WERI-Rb-1 (cell line): Measurements from ENCODE around the gene ALG12.

ENCODE experiments used
- DNase-seq: peaks from one replicate; pipeline ENCODE4 v3.0.0-alpha.2; 2020
- H3K27ac ChIP-seq: fragments of 250-450 bp; sonication (Bioruptor Pico); 2 replicates; pipeline ENCODE4 v1.5.1; 2020; ENCODE audit warnings: mild to moderate bottlenecking, moderate library complexity
- H3K27me3 ChIP-seq: fragments of 250-450 bp; sonication (Bioruptor Pico); 2 replicates; pipeline ENCODE4 v1.5.1; 2021; ENCODE audit warnings: mild to moderate bottlenecking, low read depth, moderate library complexity; ENCODE audit not compliant: insufficient read depth, severe bottlenecking
- H3K36me3 ChIP-seq: fragments of 250-450 bp; sonication (Bioruptor Pico); 2 replicates; pipeline ENCODE4 v1.5.1; 2020; ENCODE audit warnings: mild to moderate bottlenecking, moderate library complexity
- H3K4me3 ChIP-seq: 2 replicates; pipeline ENCODE4 v1.5.1; 2011; ENCODE audit warnings: low read depth, mild to moderate bottlenecking, control low read depth, low read length
- H3K9me3 ChIP-seq: fragments of 250-450 bp; sonication (Bioruptor Pico); 2 replicates; pipeline ENCODE4 v1.5.1; 2021; ENCODE audit warnings: mild to moderate bottlenecking, moderate library complexity; ENCODE audit not compliant: severe bottlenecking
- TF ChIP-seq, protein P1 (sequence below): IDR thresholded peaks from 2 replicates; pipeline ENCODE4 v1.5.1; 2011; ENCODE audit warnings: low read depth, mild to moderate bottlenecking, control low read depth, inconsistent platforms, low read length

The ALG12 gene

DNA sequence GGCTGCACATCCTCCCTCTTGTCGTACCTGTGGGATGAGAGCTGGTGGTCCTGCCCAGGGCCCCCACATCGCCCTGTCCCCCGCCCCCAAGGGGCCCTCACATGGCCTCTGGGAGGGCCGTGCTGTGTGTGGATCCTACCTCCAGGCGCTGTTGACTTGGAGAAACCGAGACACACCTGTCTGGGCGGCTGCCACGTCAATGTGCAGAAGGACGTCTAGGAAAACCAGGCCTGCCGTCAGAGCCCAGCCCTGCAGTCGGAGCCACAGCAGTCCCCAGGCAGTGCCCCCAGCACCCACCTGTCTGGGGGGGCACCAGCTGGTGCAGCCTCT, 14.2 kb downstream of the ALG12 start:
- H3K36me3 ChIP-seq = peaks cover 39% of the 10 kb centered on the region
- no peak overlapping the region for H3K4me3 ChIP-seq
- no peaks in the 10 kb centered on the region for H3K27me3 ChIP-seq
- DNase-seq = no peak
- no peaks in the 10 kb centered on the region for H3K9me3 ChIP-seq
- no peak overlapping the region for H3K27ac ChIP-seq
- TF ChIP-seq, protein P1, sequence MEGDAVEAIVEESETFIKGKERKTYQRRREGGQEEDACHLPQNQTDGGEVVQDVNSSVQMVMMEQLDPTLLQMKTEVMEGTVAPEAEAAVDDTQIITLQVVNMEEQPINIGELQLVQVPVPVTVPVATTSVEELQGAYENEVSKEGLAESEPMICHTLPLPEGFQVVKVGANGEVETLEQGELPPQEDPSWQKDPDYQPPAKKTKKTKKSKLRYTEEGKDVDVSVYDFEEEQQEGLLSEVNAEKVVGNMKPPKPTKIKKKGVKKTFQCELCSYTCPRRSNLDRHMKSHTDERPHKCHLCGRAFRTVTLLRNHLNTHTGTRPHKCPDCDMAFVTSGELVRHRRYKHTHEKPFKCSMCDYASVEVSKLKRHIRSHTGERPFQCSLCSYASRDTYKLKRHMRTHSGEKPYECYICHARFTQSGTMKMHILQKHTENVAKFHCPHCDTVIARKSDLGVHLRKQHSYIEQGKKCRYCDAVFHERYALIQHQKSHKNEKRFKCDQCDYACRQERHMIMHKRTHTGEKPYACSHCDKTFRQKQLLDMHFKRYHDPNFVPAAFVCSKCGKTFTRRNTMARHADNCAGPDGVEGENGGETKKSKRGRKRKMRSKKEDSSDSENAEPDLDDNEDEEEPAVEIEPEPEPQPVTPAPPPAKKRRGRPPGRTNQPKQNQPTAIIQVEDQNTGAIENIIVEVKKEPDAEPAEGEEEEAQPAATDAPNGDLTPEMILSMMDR = no peak

DNA sequence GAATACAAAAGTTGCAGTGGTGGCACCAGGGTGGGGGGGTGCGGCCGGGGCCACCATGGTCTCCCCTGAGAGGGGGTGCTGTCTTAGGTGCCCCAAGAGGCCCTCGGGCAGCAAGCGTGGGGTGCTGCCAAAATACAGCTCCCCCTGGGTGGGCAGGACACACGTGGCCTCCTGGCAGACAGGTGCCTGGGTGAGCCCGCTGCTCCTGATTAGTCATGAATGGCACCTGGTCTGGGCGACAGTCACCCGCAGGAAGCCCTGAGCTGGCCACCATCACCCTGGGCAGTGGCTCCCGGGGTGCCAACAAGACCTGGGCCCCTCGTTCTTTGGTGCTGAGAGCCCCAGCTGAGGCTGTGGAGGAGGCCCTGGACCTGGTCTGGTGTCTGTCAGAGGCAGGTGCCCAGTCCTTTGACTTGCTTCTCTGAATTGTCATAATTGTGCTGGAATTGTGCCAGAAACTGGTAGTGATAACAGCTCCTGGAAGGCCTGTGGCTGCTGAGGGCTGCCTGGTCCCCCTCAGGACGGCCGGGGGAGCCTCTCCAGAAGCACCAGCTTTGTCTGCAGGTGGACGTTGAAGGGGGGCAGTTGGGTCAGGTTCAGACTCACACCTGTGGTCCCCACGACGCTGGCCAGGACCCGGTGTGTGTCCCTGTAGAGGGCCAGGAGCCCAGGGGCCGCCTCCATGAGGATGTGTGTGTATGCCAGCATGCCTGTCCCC, 14.8 kb downstream of the ALG12 start:
- peaks cover 44% of the 10 kb centered on the region for H3K36me3 ChIP-seq
- TF ChIP-seq, protein P1 = no peak
- H3K27ac ChIP-seq = no peak overlapping the region
- no peak overlapping the region for H3K4me3 ChIP-seq
- DNase-seq = no peak
- no peaks in the 10 kb centered on the region for H3K9me3 ChIP-seq
- H3K27me3 ChIP-seq = no peaks in the 10 kb centered on the region

DNA sequence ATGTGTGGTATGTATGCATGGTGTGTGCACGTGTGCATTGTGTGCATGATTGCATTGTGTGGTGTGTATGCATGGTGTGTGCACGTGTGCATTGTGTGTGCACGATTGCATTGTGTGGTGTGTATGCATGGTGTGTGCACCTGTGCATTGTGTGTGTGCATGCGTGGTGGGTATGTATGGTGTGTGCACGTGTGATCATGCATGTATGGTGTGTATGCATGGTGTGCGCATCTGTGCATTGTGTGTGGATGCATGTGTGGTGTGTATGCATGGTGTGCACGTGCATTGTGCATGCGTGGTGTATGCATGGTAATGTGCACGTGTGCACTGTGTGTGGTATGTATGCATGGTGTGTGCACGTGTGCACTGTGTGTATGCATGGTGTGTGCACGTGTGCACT, 16.8 kb downstream of the ALG12 start:
- Histone ChIP-seq H3K36me3 (peaks cover 37% of the 10 kb centered on the region), H3K4me3 (no peak overlapping the region)

DNA sequence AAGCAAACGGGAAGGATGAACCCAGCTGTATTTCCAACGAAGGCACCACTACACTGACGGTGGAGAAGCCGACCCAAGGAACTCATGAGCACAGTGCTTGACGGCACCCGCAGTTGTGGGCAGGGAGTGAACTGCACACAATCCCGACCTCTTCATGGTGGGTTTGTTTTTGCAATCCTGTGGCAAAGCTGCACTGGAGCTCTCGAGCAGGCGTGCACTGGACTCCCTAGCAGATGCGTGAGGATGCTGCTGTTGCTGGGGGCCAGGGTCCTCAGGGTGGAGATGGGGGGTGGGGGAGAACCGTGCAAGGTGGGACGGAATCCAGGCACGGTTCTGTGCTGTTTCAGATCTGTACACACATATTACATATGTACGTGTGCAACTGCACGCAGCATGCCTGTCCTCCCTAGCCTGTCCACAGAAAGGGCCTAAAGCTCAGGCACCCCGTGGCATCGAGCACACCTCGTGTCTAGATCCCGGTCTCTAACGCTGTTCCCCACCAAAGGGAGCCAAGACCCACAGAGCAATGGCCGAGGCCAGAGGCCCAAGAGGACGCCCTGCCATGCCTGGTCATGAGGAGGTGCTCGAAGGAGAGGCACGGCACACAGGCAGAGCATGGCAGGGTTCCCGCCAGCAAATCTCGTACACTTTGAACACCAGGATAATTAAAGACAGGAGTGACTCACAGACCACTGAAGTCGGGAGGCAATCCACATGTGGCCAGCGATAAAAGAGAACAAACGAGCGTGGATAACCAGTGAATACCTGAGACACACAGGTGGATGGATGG, 17.6 kb downstream of the ALG12 start:
- Histone ChIP-seq H3K4me3 (no peak overlapping the region), H3K27ac (no peak overlapping the region), H3K27me3 (no peaks in the 10 kb centered on the region), H3K36me3 (peaks cover 37% of the 10 kb centered on the region), H3K9me3 (no peaks in the 10 kb centered on the region)
- TF ChIP-seq, protein P1 = no peak
- no peak for DNase-seq

More for the DNA sequence above, 16.8 kb downstream of the ALG12 start:
- Histone ChIP-seq H3K27me3 (no peaks in the 10 kb centered on the region), H3K27ac (no peak overlapping the region), H3K9me3 (no peaks in the 10 kb centered on the region)
- no peak for DNase-seq
- TF ChIP-seq, protein P1 = no peak

DNA sequence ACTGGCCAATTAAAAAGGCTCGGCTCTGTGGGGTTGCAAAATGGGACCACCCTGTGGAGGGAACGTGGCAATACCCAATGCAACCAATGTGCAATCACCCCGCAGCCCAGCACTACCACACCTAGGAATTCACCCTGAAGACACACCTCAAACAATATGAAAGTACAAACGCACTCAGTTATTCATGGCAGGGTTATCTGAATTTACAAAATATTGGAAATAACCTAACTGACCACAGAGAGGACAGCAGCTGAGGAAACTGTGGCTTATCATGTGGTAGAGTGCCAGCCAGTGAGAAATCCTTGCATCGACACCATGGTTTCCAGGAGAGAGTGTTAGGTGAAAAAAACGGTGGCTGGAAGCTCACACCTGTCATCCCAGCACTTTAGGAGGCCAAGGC, 18.7 kb downstream of the ALG12 start:
- DNase-seq = no peak
- Histone ChIP-seq H3K27me3 (no peaks in the 10 kb centered on the region), H3K36me3 (peaks cover 37% of the 10 kb centered on the region), H3K9me3 (no peaks in the 10 kb centered on the region), H3K4me3 (no peak overlapping the region), H3K27ac (no peak overlapping the region)
- TF ChIP-seq, protein P1 = no peak
